ENCODE results near the gene NT5C3A.

- TF ChIP-seq CTCF (IDR thresholded peaks at IDR 0.05): no peak
- TF ChIP-seq POLR2A (IDR thresholded peaks at IDR 0.05): no peak
Measured at GRCh38 chr7:33043501-33044400, 18.8 kb downstream of the NT5C3A start.

Data from testis (tissue), 2 donors.